ENCODE results near the gene DIDO1.

Gene DIDO1

GRCh38 chr20:62949962-62950361, 23.7 kb upstream of the DIDO1 start:
- no peak for DNase-seq

- no peak for DNase-seq
Observed at GRCh38 chr20:62949153-62949821, 23.0 kb upstream of the DIDO1 start.

GRCh38 chr20:62947532-62948300, 21.4 kb upstream of the DIDO1 start:
- no peak for DNase-seq

DNA sequence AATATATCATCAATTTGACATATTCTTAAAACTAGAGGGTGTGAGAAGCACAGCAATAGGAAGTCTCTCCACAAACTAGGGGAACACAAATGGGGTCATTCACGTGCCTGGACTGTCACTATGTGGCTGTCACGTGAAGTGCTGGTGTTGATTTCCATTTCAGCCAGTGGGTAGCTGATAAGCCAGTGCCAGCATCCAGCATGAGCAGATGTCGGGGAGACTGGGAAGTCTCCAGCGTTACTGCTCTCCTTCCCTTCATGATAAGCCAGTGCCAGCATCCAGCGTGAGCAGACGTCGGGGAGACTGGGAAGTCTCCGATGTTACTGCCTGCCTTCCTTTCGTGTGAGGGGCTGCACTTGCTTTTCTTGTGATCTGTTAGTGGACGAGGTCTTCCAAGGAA, 20.6 kb upstream of the DIDO1 start:
- DNase-seq, result no peak

GRCh38 chr20:62945771-62946339, 19.6 kb upstream of the DIDO1 start:
- no peak for DNase-seq

GRCh38 chr20:62944746-62945145, 18.4 kb upstream of the DIDO1 start:
- no peak for DNase-seq

- DNase-seq, result no peak
Observed at GRCh38 chr20:62944184-62944583, 17.9 kb upstream of the DIDO1 start.

GRCh38 chr20:62943396-62943795, 17.1 kb upstream of the DIDO1 start:
- no peak for DNase-seq

DNA sequence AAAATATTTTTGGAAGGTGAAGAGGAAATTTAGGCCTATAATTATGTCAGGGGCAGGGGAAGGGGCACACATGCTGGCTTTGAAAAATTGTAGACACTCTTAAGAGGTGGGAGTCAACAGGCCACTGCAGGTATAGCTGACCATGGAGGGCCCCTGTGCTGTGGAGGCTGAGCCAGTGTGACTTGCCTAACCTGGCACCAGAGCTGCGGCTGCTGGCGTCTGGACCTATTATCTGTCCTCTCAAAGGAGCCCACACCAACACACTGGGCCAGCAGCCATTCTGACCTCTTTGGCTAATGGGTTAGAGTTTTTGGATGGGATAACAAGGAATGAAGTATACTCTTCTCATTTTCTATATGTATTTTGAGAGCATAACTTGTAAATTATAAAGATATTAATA, 16.2 kb upstream of the DIDO1 start:
- DNase-seq, result no peak

GRCh38 chr20:62941792-62942191, 15.5 kb upstream of the DIDO1 start:
- no peak for DNase-seq

DNA sequence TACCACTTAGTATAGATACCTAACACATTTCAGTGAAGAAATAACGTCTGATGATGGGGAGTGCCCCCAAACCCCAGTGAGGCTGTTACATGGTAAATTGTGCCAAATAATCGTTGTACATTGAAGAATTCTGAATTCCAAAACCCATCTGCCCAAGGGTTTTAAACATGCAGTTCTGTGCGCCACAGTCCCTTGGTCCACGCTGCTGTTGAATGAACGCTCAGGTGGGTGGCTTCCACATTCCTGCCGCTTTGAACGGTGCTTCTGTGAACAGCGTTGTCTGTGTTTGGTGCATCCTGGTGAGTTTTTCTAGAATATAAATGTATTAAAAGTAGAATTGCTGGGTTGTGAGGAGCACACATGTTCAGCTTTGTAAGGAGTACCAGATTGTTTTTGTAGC, 14.6 kb upstream of the DIDO1 start:
- no peak for DNase-seq

- DNase-seq, result peak; percentile 58
Observed at GRCh38 chr20:62938105-62938888, 12.0 kb upstream of the DIDO1 start, which contains the start of gene GID8. GID8 (plus strand) TSS chr20:62938147; CDS start chr20:62941503, 3,356 bp downstream.

- DNase-seq, result peak; percentile 98
Observed at GRCh38 chr20:62937268-62938104, 11.2 kb upstream of the DIDO1 start.

GRCh38 chr20:62935968-62936585, 9.8 kb upstream of the DIDO1 start:
- no peak for DNase-seq

GRCh38 chr20:62935204-62935967, 9.1 kb upstream of the DIDO1 start:
- no peak for DNase-seq

DNA sequence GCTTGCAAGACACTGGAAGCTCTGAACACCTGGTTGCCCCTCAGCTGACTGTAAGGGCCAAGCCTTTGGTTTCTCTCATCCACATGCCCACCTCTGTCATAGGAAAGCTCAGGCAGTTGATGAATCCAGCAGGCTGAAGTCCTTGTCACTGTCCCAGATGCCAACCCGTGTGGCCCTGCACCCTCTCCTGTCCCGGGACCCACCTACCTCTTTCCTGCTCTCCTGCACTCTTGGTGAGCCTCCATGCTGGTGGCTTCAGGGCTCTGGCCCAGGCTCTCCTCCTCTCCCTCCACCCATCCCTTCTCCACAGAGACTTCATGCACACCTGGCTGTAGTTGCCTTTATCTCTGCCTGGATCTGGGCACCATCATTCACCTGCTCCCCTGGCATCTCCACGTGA, 7.7 kb upstream of the DIDO1 start:
- no peak for DNase-seq

GRCh38 chr20:62931464-62931863, 5.2 kb upstream of the DIDO1 start:
- DNase-seq, result no peak

DNA sequence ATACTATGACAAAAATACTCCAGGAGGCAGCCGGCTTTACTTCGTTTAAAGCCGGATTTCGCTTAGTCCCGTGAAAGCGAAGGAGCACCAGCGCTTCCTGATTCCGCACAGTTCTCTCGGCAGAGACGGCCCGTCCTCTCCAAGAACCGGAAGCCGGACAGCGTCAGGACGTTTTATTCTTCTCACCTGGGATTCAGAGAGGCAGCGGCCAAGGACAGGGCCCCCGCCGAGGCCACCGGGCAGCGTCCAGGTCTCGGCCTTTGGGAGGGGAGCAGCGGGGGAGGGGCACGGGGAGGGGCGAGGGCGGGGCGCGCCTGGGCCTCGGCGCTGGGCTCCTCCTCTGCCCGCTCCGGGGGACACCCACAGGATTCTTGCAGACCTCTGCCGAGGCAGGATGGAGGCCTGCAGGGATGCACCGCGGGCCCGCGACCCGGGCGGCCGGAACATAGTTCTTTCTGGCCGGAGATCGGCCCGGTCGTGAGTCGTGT, 2.8 kb upstream of the DIDO1 start:
- peak; percentile 77 for DNase-seq

GRCh38 chr20:62928246-62928939, 2.1 kb upstream of the DIDO1 start:
- DNase-seq, result peak; percentile 48

DNA sequence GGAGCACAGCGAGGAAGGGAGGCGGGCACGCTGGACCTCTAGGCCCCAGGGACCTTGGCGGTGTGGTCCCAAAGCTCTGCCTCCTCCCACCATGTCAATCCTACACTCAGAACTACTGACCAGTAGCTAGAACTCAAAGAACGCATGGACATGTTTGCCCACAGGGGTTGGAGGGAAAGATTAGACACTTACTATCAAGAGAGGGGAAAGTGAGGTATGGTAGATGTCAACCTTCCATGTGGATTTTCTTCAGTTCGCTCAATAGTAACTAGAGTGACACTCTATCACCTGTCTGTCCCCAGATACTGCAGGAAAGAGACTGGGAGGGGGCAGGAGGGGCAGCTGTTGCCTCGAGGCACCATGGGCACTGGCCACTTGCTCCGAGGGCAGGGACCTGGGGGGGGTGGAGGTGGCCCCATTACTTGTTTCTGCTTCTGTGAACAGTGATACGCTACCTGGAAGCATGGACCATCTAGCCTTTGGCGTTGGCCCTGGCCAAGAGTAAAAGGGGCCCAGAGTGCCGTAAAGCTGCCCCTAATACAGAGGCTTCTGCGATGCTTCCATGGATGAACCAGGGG, 912 bp upstream of the DIDO1 start:
- DNase-seq, result no peak

All from CD4-positive, alpha-beta T cell treated with Interleukin-17A for 4 hours (primary cell).